B cell (primary cell): ENCODE data around the gene SORL1. TPM values are rescaled to one million over a fixed set of nuclear protein-coding genes. Genes with fewer than 3 reads are reported as not detected.

ENCODE experiments used
- ATAC-seq: fragments of 200-7000 bp; cut with Tn5 transposase; one replicate; pipeline ENCODE4 v1.10.0; 2021; ENCODE audit warnings: low read depth, mild to moderate bottlenecking, moderate number of reproducible peaks, moderate library complexity
- CTCF ChIA-PET: fragments of 350-600 bp; sonication (Branson Sonifier 250); formaldehyde crosslinking; loops from one replicate; lab custom pipeline; 2021; ENCODE audit warnings: antibody characterized with exemption, inconsistent platforms; lab: Charles Lee
- POLR2A ChIA-PET: fragments of 350-600 bp; sonication (Branson Sonifier 250); formaldehyde crosslinking; loops from one replicate; lab custom pipeline; 2021; ENCODE audit warnings: antibody characterized with exemption; lab: Charles Lee
- DNase-seq: peaks from one replicate; pipeline ENCODE4 v3.0.0; 2013
- H2AFZ ChIP-seq: 2 replicates; pipeline ENCODE4 v1.6.1; 2012; ENCODE audit warnings: mild to moderate bottlenecking, low read depth, low read length; ENCODE audit not compliant: insufficient read depth, poor library complexity, severe bottlenecking
- H3K27ac ChIP-seq, 2 donors: 1 replicate in 1 of 2; 2 replicates in 1 of 2; pipeline ENCODE4 v1.5.1; 2012 to 2013; ENCODE audit warnings: low read length in 2 of 2, mild to moderate bottlenecking in 2 of 2, moderate library complexity in 1 of 2
- H3K27me3 ChIP-seq, 4 experiments: fragments of 200-600 bp in 1 of 4; sonication (generic) in 1 of 4; replicated peaks in 1 of 4; 1 replicate in 2 of 4; 2 replicates in 2 of 4; pipeline versions ENCODE4 v1.6.1 to v1.7.0; 2013 to 2016; ENCODE audit warnings: low read length in 3 of 4, mild to moderate bottlenecking in 2 of 4, mixed read lengths in 1 of 4, moderate library complexity in 1 of 4; ENCODE audit not compliant: insufficient read depth in 4 of 4, control insufficient read depth in 3 of 4; ENCODE audit errors: control extremely low read depth in 1 of 4
- H3K36me3 ChIP-seq, 2 experiments: replicated peaks in 1 of 2; 1 replicate in 1 of 2; 2 replicates in 1 of 2; pipeline versions ENCODE4 v1.6.1 to v1.7.1; 2013; ENCODE audit warnings: low read length in 1 of 2; ENCODE audit not compliant: insufficient read depth in 2 of 2, control insufficient read depth in 1 of 2; ENCODE audit errors: control extremely low read depth in 1 of 2, extremely low read depth in 1 of 2
- H3K4me1 ChIP-seq, 2 donors: fragments of 200-600 bp in 1 of 2; sonication (generic) in 1 of 2; 1 replicate in 1 of 2; 2 replicates in 1 of 2; pipeline versions ENCODE4 v1.5.1 to v1.6.1; 2013 to 2017; ENCODE audit warnings: low read length in 2 of 2; ENCODE audit not compliant: control insufficient read depth in 2 of 2, insufficient read depth in 2 of 2
- H3K4me2 ChIP-seq: replicated peaks from 2 replicates; pipeline ENCODE3; 2012; ENCODE audit warnings: mild to moderate bottlenecking, low read depth, low read length; ENCODE audit not compliant: poor library complexity, severe bottlenecking
- H3K4me3 ChIP-seq, 5 experiments: fragments of 200-600 bp in 1 of 5; sonication (generic) in 1 of 5; 1 replicate in 3 of 5; 2 replicates in 2 of 5; pipeline versions ENCODE4 v1.5.1 to v1.7.0; 2011 to 2016; ENCODE audit warnings: low read length in 4 of 5, mild to moderate bottlenecking in 4 of 5, low read depth in 2 of 5, control low read depth in 1 of 5, moderate library complexity in 1 of 5; ENCODE audit not compliant: insufficient read depth in 1 of 5; ENCODE audit errors: control extremely low read depth in 1 of 5, extremely low read depth in 1 of 5
- H3K79me2 ChIP-seq: fragments of 200-600 bp; sonication (generic); one replicate; pipeline ENCODE4 v1.6.0; 2016; ENCODE audit warnings: low read length; ENCODE audit not compliant: control insufficient read depth, insufficient read depth
- H3K9ac ChIP-seq: fragments of 200-600 bp; sonication (generic); 2 replicates; pipeline ENCODE4 v1.6.1; 2017; ENCODE audit warnings: mild to moderate bottlenecking, low read length, moderate library complexity
- H3K9me3 ChIP-seq, 3 donors: one replicate each; pipeline versions ENCODE4 v1.6.1 to v1.7.1; 2013; ENCODE audit warnings: low read length in 2 of 3; ENCODE audit not compliant: control insufficient read depth in 2 of 3, insufficient read depth in 1 of 3; ENCODE audit errors: control extremely low read depth in 1 of 3
- H4K20me1 ChIP-seq: 2 replicates; pipeline ENCODE4 v1.6.0; 2012; ENCODE audit warnings: mild to moderate bottlenecking, low read length; ENCODE audit not compliant: insufficient read depth, control insufficient read depth, poor library complexity, severe bottlenecking
- H3K27ac Mint-ChIP-seq: one replicate; pipeline ENCODE4 v1.8.0; 2021; ENCODE audit warnings: mixed read lengths
- H3K27me3 Mint-ChIP-seq: one replicate; pipeline ENCODE4 v1.8.0; 2021; ENCODE audit warnings: mixed read lengths
- H3K4me1 Mint-ChIP-seq: one replicate; pipeline ENCODE4 v1.8.0; 2021; ENCODE audit warnings: mixed read lengths
- H3K4me3 Mint-ChIP-seq: one replicate; pipeline ENCODE4 v1.8.0; 2021; ENCODE audit warnings: mixed read lengths
- H3K9me3 Mint-ChIP-seq: one replicate; pipeline ENCODE4 v1.8.0; 2022; ENCODE audit warnings: mixed read lengths; ENCODE audit not compliant: insufficient read depth
- CTCF ChIP-seq: fragments of 200-600 bp; IDR thresholded peaks from one replicate; pipeline ENCODE4 v1.8.0; 2022; ENCODE audit warnings: antibody characterized with exemption, mild to moderate bottlenecking
- EZH2 ChIP-seq: IDR thresholded peaks from 2 replicates; pipeline ENCODE4 v1.6.1; 2012; ENCODE audit warnings: borderline replicate concordance, low read depth, mild to moderate bottlenecking, moderate library complexity, low read length; ENCODE audit not compliant: insufficient read depth, poor library complexity, severe bottlenecking
- WGBS: methylation state at CpG from one replicate; pipeline ENCODE4 v1.1.5; 2013; ENCODE audit warnings: missing lambda C conversion rate; ENCODE audit not compliant: insufficient coverage; 5-methylcytosine and 5-hydroxymethylcytosine counted together
- intact Hi-C: fragments of 100-400 bp; cut with micrococcal nuclease; formaldehyde crosslinking; loops from one replicate; pipeline ENCODE4 v1.10.0; 2022
- polyA plus RNA-seq: library from polyadenylated mRNA; depleted of rRNA; stranded (reverse); fragments of >200 nt; gene quantifications from 2 replicates; pipeline ENCODE4 v1.2.3, GENCODE V29; 2012
- total RNA-seq, 2 donors: library from RNA; stranded (reverse); fragments of 120-200 nt in 1 of 2; gene quantifications; 1 replicate in 1 of 2; 2 replicates in 1 of 2; pipeline versions ENCODE4 v1.2.3 to v1.2.4, GENCODE V29; 2013 to 2022

Gene SORL1
- total and polyA plus RNA-seq, 2 donors (not counting 1 experiment from before 2014, with no cell fraction given), result 13.0 to 396 TPM

GRCh38 chr11:121521145-121522042 is 69.3 kb downstream of the SORL1 start:
- ATAC-seq, result no peak
- Mint-ChIP-seq H3K27me3 (no peaks in the 10 kb centered on the region), H3K9me3 (peaks cover 4% of the 10 kb centered on the region), H3K4me3 (no peak overlapping the region), H3K4me1 (peaks cover 31% of the 10 kb centered on the region), H3K27ac (no peak overlapping the region)
- CTCF ChIA-PET, result no interaction called here
- H3K9ac ChIP-seq, result no peak overlapping the region
- peaks cover 22 to 24% of the 10 kb centered on the region in 2 donors for H3K4me1 ChIP-seq
- H3K36me3 ChIP-seq, result peaks cover 18 to 32% of the 10 kb centered on the region in 2 experiments
- DNase-seq, result no peak
- no CpG with 5 or more reads among the region's 4 CpGs for WGBS
- H3K9me3 ChIP-seq, result peaks cover 5 to 13% (median 8%) of the 10 kb centered on the region in 3 donors
- POLR2A ChIA-PET, result no interaction called here
- H4K20me1 ChIP-seq, result no peaks in the 10 kb centered on the region
- H3K4me3 ChIP-seq, result no peak overlapping the region
- H3K27me3 ChIP-seq, result no peaks in the 10 kb centered on the region
- TF ChIP-seq CTCF (no peak), EZH2 (no peak)
- H3K79me2 ChIP-seq, result peaks cover 12% of the 10 kb centered on the region
- peak overlapping the region; percentile 13 for H3K4me2 ChIP-seq
- H2AFZ ChIP-seq, result no peak overlapping the region
- no peak overlapping the region for H3K27ac ChIP-seq
- intact Hi-C loops, result no loop called here
